Stimulated activated memory B cell treated with anti-CD40 and anti-IgM and Interleukin-4, amounts not matched to agents 10 μg/mL and 1 μg/mL and 100 μg/mL, for 72 hours (primary cell): ENCODE data around the gene HSFY1.
"Not testable (repeated sequence)": the region's sequence is repeated elsewhere in the genome, so short reads cannot be mapped to it uniquely, and the experiment has no call there.

Source experiments
- ATAC-seq: fragments of 150-1000 bp; cut with Tn5 transposase; 2 replicates; pipeline ENCODE4 v1.10.0; 2021
- H3K27ac Mint-ChIP-seq: one replicate; pipeline ENCODE4 v1.8.0; 2022; ENCODE audit warnings: mild to moderate bottlenecking, mixed read lengths
- H3K27me3 Mint-ChIP-seq: one replicate; pipeline ENCODE4 v1.8.0; 2022; ENCODE audit warnings: mixed read lengths
- H3K36me3 Mint-ChIP-seq: one replicate; pipeline ENCODE4 v1.8.0; 2022; ENCODE audit warnings: mixed read lengths
- H3K4me1 Mint-ChIP-seq: one replicate; pipeline ENCODE4 v1.8.0; 2022; ENCODE audit warnings: mixed read lengths
- H3K4me3 Mint-ChIP-seq: one replicate; pipeline ENCODE4 v1.8.0; 2022; ENCODE audit warnings: mild to moderate bottlenecking, moderate library complexity, mixed read lengths
- H3K9me3 Mint-ChIP-seq: one replicate; pipeline ENCODE4 v1.8.0; 2022; ENCODE audit warnings: mixed read lengths

HSFY1 gene, protein sequence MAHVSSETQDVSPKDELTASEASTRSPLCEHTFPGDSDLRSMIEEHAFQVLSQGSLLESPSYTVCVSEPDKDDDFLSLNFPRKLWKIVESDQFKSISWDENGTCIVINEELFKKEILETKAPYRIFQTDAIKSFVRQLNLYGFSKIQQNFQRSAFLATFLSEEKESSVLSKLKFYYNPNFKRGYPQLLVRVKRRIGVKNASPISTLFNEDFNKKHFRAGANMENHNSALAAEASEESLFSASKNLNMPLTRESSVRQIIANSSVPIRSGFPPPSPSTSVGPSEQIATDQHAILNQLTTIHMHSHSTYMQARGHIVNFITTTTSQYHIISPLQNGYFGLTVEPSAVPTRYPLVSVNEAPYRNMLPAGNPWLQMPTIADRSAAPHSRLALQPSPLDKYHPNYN

DNA sequence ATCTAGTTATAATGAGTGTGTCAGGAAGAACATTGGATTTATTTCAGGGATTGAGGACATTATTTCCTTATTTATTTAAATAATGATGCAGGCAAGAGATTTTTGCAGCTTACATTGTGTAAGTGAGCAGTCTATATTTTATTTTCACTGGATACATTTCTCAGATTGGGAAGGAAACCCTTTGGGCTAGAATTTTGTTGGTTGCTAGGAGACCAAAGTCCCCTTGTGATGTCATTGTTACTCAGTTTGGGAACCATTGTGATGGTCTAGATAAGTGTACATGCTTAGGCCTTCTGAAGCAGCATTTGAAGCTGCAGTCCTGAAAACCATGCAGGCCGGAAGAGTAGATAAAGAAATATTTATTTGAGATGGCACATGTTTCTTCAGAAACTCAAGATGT, at the start of gene HSFY1:
TSS of gene HSFY1 (plus strand) at position 301 of the 400 bp plus-strand sequence. CDS start at position 369, 68 bp downstream.
- not testable (repeated sequence) for H3K9me3 Mint-ChIP-seq, ATAC-seq, H3K27me3 Mint-ChIP-seq, H3K36me3 Mint-ChIP-seq, H3K27ac Mint-ChIP-seq, H3K4me3 Mint-ChIP-seq, H3K4me1 Mint-ChIP-seq

- H3K27ac Mint-ChIP-seq, H3K9me3 Mint-ChIP-seq, H3K4me3 Mint-ChIP-seq: not testable (repeated sequence)
These were observed 42.3 kb upstream of the HSFY1 start for GRCh38 chrY:18504266-18504665.

GRCh38 chrY:18530995-18531655, 15.4 kb upstream of the HSFY1 start:
- not testable (repeated sequence) for H3K27ac Mint-ChIP-seq, H3K9me3 Mint-ChIP-seq, H3K4me3 Mint-ChIP-seq, H3K36me3 Mint-ChIP-seq, ATAC-seq, H3K27me3 Mint-ChIP-seq, H3K4me1 Mint-ChIP-seq

More at GRCh38 chrY:18504266-18504665, 42.3 kb upstream of the HSFY1 start:
- H3K27me3 Mint-ChIP-seq, H3K4me1 Mint-ChIP-seq, ATAC-seq, H3K36me3 Mint-ChIP-seq: not testable (repeated sequence)

GRCh38 chrY:18538952-18539351, 7.6 kb upstream of the HSFY1 start:
- H3K4me3 Mint-ChIP-seq, H3K4me1 Mint-ChIP-seq, ATAC-seq, H3K27ac Mint-ChIP-seq, H3K9me3 Mint-ChIP-seq, H3K27me3 Mint-ChIP-seq, H3K36me3 Mint-ChIP-seq: not testable (repeated sequence)

- H3K27me3 Mint-ChIP-seq, H3K36me3 Mint-ChIP-seq, ATAC-seq, H3K4me3 Mint-ChIP-seq, H3K4me1 Mint-ChIP-seq, H3K27ac Mint-ChIP-seq, H3K9me3 Mint-ChIP-seq: not testable (repeated sequence)
These were observed 6.6 kb downstream of the HSFY1 start for GRCh38 chrY:18553132-18553531.

GRCh38 chrY:18565915-18566314, 19.4 kb downstream of the HSFY1 start:
- H3K27me3 Mint-ChIP-seq, H3K36me3 Mint-ChIP-seq, H3K9me3 Mint-ChIP-seq, H3K4me1 Mint-ChIP-seq, H3K4me3 Mint-ChIP-seq, H3K27ac Mint-ChIP-seq, ATAC-seq: not testable (repeated sequence)
